ENCODE measurements around the gene ACAP1.
"Not testable (repeated sequence)": the region's sequence is repeated elsewhere in the genome, so short reads cannot be mapped to it uniquely, and the experiment has no call there.

ACAP1 gene

DNA sequence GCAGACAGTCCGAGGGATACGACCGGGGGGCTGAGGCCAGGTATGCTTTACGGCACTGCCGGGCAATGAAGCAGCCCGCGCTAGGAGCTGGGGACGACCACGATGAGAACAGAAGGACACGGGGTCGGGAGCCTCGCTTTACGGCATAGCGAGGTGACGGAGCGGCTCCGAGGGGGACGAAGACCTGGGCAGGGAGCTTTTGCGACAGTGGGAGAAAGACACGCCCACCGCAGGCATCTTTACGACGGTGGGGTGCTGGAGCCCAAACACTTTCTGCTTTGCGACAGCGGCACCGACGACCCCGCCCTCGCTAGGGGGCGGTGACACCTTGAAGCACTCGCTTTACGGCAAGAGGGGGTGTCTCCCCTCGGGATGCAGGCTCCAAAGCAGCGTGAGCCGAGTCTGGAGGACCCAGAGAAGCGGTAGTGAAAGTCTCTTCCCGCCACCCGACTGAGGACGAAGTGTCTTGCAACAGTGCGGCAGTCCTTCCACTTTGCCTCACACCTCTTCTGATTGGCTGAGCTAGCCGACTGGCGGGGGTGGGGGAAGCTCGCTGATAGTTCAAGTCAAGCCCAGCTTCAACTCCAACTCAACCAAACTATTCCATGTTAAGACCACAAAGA is 6.8 kb upstream of the ACAP1 start:
- peak; percentile 86 to 100 (median 96) for DNase-seq

GRCh38 chr17:7329997-7330637 is 6.2 kb upstream of the ACAP1 start:
- peak; percentile 63 to 91 (median 74) for DNase-seq

DNA sequence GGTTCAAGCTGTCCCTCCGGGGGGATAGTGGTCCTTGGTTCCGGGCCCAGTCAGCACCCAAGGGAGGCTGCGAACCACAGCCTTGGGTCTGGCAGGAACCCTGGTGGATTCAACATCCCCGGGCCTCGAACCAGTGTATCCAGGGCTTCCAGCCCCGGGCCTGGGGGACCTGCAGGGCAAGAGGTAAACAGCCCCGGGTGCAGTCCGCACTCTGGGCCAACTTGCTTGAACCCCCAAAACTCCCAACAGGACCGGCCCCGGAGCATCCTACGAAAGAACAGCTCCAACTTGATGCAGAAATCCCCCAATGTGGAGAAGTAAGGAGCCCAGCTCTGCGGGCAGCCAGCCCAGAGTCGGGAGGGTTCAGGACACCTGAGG is 5.7 kb upstream of the ACAP1 start:
- DNase-seq: no peak

GRCh38 chr17:7332111-7332510 is 4.2 kb upstream of the ACAP1 start:
- no peak for DNase-seq

GRCh38 chr17:7332600-7333069 is 3.7 kb upstream of the ACAP1 start:
- DNase-seq: peak in 2 of 5 experiments; percentile 52 to 88

GRCh38 chr17:7334938-7335538 is 1.3 kb upstream of the ACAP1 start:
- no peak for DNase-seq

DNA sequence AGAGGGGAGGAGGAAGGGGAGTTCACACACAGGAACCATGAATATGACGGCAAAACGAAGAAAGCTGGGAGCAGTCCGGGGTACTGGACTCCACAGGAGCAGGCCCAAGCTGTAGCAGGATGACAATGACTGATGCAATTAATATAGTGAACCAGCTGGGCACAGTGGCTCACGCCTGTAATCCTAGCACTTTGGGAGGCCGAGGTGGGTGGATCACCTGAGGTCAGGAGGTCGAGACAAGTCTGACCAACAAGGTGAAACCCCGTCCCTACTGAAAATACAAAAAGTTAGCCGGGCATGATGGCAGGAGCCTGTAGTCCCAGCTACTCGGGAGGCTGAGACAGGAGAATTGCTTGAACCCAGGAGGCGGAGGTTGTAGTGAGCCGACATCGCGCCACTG is 564 bp upstream of the ACAP1 start:
- DNase-seq: not testable (repeated sequence)

DNA sequence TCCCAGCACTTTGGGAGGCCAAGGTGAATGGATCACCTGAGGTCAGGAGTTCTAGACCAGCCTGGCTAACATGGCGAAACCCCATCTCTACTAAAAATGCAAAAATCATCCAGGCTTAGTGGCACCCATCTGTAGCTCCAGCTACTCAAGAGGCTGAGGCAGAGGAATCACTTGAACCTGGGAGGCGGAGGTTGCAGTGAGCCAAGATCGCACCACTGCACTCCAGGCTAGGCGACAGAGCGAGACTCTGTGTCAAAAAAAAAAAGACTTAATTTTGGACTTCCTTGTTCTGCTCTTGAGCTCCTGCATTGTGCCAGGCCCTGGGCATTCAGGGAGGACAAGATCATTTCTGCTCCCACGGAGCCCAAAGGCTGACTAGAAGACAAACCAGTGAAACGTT is 1.3 kb downstream of the ACAP1 start:
- DNase-seq: not testable (repeated sequence)

DNA sequence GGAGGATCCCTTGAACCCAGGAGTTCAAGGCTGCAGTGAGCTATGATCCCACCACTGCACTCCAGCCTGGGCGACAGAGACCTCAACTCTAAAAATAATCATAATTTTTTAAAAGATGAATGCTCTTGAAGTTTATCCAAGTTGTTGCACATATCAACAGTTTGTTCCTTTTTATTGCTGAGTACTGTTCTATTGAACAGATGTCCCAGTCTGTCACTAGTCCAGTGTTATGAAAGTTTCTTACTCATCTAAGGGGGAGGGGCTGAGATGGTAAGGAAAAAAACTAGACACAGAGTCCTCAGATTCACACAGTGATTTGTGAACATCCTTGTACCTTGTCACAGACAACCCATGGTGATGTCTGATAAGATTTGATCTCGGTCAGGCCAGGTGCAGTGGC is 3.9 kb downstream of the ACAP1 start:
- DNase-seq: no peak

GRCh38 chr17:7341842-7342241 is 5.5 kb downstream of the ACAP1 start:
- no peak for DNase-seq

DNA sequence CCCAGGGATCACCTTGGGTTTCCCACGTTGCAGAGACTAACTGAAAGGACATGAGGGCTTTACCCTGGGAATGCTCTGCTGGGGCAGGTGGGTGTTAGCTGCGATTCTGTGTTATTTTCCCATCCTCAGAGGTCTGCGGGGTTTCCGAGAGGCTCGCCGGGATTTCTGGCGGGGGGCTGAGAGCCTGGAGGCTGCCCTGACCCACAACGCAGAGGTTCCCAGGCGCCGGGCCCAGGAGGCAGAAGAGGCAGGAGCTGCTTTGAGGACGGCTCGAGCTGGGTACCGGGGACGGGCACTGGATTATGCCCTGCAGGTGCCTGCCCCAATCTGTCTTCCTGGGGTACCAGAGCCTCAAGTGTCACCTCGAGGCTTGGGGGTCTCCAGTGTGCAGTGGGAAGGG is 6.9 kb downstream of the ACAP1 start:
- DNase-seq: no peak

DNA sequence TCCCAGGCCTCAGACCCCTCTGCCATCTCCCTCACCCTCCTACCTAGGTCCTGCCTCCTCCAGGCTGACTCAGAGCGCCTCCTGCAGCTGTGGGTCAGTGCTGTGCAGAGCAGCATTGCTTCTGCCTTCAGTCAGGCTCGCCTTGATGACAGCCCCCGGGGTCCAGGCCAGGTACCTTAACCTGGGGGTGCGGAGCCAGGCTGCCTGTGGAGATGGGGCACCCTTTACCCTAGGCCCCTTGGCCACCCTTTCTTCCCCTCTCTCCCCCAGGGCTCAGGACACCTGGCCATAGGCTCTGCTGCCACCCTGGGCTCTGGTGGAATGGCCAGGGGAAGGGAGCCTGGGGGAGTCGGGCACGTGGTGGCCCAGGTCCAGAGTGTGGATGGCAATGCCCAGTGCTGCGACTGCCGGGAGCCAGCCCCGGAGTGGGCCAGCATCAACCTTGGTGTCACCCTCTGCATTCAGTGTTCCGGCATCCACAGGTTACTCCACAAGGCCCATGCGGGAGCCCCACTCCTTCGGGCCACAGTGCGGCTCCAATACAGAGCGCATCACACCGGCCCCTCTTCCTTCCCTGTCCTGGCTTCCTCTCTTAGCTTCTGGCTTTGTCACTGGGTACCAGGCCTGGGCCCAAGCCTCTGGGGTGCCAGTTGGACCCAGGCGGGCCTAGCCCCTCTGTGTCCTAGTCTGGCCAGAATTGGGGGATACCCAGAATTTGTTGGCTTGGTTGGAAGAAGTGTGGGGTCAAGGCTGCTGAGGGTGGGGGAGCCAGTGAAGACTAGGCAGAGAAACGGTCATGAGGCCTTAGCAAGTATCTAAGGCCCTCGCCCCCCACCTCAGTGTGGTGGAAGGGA is 10.7 kb downstream of the ACAP1 start:
- DNase-seq: no peak

DNA sequence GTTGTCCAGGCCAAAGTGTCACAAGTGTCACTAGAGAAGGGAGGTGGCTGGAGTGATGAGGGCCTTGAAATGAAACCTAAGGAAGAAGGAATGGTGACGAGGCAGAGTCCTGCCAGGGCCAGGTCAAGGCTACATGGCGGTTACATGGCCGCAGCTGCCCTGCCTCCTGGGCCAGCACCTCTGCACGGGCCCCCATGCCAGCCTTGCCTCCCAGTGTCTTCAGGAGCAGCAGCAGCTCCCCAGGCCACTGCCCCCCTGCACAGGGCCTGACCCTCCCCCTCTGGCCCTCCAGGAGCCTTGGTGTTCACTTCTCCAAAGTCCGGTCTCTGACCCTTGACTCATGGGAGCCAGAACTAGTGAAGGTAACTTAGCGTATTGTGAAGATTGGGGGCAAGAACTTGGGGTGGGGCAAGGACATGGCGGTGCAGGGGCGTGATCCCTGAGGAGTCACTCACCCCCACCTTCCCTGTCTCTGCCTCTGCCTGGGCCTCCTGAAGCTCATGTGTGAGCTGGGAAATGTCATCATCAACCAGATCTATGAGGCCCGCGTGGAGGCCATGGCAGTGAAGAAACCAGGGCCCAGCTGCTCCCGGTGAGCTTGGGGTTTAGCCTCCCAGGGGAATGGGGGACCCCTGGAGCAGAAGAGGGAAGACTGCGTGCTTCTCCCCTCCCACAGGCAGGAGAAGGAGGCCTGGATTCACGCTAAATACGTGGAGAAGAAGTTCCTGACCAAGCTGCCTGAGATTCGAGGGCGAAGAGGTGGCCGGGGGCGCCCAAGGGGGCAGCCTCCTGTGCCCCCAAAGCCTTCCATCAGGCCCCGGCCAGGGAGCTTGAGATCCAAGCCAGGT is 11.5 kb downstream of the ACAP1 start:
- DNase-seq: no peak

GRCh38 chr17:7348478-7349242 is 12.3 kb downstream of the ACAP1 start:
- DNase-seq: no peak

- DNase-seq: peak; percentile 48 to 90 (median 59)
Measured at GRCh38 chr17:7351665-7352502, 15.6 kb downstream of the ACAP1 start, which contains the start of gene KCTD11. KCTD11 (plus strand) TSS chr17:7352162.

DNA sequence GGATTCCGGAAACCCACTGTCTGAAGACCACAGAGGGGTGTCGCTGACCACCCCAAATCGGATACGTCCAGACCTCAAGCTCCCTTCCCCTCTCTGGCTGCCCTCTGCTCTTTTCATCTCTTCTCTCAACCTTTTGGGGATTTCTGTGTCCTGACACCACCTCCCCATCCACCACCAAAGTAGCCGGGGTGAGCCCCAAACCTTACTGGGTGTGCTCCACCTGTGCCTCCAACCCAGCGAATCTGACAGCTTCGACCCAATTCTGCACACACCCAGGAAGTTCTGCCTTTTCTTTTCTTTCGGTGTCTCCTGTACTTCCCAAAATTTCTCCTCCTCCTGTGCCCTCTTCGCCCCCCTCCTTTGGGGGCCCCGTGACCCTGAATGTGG is 16.2 kb downstream of the ACAP1 start:
- DNase-seq: no peak

GRCh38 chr17:7352910-7353635 is 16.7 kb downstream of the ACAP1 start:
- DNase-seq: no peak

- DNase-seq: peak in 1 of 5 experiments; percentile 38
Measured at GRCh38 chr17:7354262-7354843, 18.0 kb downstream of the ACAP1 start.

DNA sequence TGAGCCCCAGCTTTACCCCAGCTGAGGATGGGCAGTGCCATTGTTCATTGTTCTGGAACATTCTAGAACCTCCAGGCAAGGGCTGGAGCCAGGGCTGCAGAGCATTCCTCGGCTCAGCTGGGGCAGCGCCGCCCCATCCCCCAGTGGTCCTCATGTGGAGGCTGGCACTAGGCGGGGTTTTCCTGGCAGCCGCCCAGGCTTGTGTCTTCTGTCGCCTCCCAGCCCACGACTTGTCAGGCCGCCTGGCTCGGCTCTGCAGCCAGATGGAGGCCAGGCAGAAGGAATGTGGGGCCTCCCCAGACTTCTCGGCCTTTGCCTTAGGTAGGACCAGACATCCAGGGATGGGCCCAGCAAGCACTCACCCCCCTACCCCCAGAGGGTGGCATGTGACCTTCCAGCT is 18.7 kb downstream of the ACAP1 start, which contains the start of gene TMEM95:
Gene TMEM95, plus strand, starts transcription at position 104 of the 400 bp plus-strand sequence. Its CDS starts 49 bp downstream, at position 153.
- DNase-seq: no peak

Data from T-helper 2 cell (primary cell).